NCI-H345 treated with DMSO at 0.1 percent for 48 hours (cell line): ENCODE measurements around the gene MATN4.

ENCODE experiments used
- DNase-seq: peaks from one replicate; lab custom pipeline; 2025; ENCODE audit not compliant: unreplicated experiment; lab: John Stamatoyannopoulos, UW

Gene MATN4

GRCh38 chr20:45341579-45341938, 33.5 kb upstream of the MATN4 start:
- DNase-seq, result no peak

DNA sequence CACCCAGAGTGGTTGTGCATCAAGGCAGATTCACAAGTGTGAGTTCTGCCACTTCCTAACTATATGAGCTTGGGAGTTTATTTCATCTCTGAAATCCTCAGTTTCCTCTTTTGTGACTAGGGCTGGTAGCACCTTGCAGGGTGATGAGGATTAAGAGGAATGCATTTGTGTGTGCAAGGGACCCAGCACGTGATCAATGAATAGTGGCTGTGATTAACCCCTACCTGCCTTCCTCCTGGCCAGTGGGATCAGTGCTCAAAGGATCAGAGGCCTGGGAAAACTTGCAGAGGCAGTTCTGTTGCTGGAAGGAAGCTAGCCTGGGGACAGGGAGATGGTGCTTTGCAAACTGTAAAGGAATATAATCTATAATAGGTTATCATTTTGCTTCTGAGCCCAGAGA, 32.9 kb upstream of the MATN4 start:
- DNase-seq, result no peak

DNA sequence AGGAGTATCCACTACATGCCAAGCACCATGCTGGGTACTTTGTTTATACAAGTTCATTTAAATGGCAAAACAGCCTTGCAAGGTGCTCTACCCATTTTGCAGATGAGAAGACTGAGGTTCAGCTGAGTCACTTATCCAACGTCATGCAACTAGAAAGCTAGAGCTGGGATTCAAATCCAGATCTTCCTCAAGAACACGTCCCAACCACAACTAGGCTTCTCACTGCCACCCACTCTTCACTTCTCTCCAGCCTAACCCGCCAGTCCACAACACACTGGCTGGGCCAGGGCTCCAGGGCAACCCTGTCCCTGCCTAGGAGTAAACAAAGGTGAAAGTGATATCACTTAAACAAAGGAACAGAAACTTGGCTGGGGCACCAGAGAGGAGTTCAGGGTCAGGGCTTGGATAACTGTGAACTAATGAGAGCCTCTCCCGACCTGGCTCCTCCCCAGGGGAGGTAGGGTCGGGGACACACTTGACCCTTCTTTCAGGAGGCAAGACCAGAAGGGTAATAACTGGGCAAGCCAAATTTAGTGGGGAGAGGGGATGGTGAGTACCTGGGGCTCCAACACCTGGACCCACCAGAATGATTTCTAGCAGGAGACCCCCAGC, 32.2 kb upstream of the MATN4 start:
- no peak for DNase-seq

GRCh38 chr20:45339799-45340198, 31.7 kb upstream of the MATN4 start:
- no peak for DNase-seq

DNA sequence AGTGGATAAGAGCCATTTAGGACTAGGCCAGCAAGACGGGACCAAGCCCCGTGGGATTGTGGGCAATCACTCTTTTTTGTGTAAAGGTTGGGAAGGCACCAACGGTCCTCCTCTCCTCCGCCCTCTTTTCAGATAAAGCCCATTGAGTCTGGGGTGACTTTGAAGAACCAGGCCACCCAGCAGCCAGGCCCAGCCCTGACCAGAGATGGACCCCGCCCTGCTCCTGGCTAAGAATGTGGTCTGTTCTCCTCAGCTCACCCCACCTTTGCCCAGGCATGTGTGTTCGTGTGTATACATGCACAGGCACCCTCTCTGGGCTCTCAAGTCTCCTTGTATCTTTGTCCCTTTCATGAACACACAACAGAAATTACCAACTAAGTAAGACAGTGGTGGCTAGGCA, 31.0 kb upstream of the MATN4 start:
- DNase-seq, result no peak

GRCh38 chr20:45338121-45339030, 30.3 kb upstream of the MATN4 start:
- no peak for DNase-seq

DNA sequence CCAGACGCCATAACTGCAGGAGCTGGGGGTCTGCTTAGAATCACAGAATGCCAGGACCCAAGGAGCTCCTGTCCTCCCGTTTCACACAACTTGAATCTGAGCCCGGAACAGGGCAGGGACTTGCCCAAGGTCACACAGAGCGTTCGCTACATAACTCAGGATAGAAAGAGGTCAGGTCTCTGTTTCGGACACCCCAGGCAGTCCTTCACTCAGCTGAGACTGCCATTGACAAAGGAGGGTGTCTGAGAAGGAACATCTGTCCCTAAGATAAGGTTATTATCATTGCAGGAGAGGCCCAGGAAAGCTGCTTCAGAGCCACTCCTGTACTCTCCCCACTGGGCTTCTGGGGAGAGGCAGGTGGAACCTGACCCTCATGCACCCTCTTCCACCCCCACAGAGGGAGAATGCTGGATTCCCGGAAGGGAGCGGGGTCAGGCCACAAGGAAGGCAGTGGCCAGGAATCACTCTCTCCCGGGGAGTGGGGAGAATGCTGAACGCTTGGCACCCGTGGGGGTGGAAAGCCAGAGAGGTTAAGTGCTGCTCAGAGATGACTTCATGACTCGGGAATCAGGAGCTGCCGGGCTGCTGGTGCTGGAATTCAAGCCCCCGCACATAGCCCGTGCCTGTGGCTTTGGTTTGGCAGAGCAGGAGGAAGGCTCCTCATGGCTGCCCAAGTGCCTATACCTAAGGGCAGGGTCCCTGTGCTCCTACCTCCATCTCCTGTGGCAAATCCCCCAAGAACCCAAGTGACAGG, 29.4 kb upstream of the MATN4 start:
- no peak for DNase-seq

- DNase-seq, result no peak
Measured at GRCh38 chr20:45336530-45337366, 28.6 kb upstream of the MATN4 start.

DNA sequence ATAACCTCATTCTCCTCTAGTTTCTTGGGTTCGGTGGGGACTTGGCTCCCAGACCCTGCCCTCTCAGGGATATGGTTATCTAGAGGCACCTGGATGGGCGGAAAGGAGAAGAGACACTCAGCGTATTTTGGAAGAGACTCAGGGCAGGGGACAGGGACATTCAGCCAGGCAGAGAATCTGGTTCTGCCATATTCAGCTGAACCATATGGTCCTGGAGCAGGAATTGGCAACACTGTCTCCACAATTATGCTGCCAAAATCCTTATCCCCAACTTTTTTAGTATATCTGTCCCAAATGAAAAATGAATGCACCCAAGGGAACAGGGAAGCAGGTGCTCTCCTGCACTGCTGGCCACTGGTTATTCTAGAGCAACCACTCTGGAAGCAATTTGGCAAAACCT, 22.4 kb upstream of the MATN4 start:
- DNase-seq, result no peak

GRCh38 chr20:45329497-45330319, 21.6 kb upstream of the MATN4 start:
- no peak for DNase-seq

DNA sequence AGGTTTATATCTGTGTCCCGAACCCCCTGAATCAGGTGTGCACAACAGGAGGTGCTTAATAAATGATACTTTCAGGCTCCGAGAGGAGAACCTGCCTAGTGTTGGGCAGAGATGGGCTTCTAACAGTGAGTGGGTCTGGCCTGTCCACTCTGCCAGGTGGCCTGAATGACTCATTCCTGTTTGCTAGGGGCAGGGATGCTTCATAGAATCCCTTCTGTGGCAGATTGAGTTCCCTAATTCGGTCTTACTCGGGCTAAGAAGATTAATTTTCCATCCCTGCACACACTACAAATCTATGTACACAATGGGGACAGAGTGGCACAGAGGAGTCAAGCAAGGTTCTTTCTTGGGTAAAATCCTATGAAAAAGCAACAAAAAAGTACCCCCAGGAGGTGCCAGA, 20.4 kb upstream of the MATN4 start:
- no peak for DNase-seq

DNA sequence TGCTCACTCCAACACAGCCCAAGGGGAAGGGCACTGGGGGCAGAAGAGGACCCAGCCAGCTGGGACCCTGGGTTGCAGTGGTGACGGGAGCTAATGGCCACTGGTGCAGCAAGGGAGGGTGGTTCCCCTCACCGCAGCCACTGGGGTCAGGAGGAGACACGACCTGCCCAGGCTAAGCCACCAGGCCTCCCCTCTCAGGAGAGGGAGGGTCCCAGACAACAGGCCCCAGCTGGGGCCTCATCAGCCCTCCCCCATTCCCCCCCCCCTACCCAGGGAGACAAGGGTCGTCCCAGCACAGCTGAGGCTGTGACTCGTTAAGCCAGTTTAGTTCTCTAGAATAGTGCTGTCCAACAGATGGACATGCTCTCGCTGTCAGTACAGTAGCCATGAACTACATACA, 17.3 kb upstream of the MATN4 start:
- DNase-seq, result no peak

- DNase-seq, result no peak
Measured at GRCh38 chr20:45323731-45324130, 15.6 kb upstream of the MATN4 start.

DNA sequence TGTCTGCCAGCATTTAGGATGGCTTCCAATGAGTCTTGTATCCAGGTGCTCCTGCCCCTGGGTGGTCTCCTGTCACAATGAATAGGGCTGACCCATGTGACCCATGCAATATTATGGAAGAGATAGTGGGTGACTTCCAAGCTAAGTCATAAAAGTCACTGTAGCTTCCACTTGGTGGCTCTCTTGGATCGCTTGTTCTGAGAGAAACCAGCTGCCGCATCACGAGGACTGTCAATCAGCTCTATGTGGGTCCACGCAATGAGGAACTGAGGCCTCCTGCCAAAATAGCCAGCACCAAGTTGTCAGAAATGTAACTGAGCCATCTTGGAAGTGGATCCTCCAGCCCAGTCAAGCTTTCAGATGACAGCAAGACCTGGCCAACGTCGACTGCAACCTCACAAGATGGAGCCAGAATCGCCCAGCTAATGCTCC, 14.9 kb upstream of the MATN4 start:
- DNase-seq, result no peak

GRCh38 chr20:45320948-45321595, 13.0 kb upstream of the MATN4 start:
- no peak for DNase-seq

GRCh38 chr20:45318948-45319347, 10.8 kb upstream of the MATN4 start:
- DNase-seq, result no peak

- no peak for DNase-seq
Measured at GRCh38 chr20:45318386-45318939, 10.4 kb upstream of the MATN4 start.

- DNase-seq, result no peak
Measured at GRCh38 chr20:45317826-45318225, 9.7 kb upstream of the MATN4 start.
